Jurkat, Clone E6-1 (cell line): ENCODE measurements around the gene NR3C2.
"Not testable (repeated sequence)": the region's sequence is repeated elsewhere in the genome, so short reads cannot be mapped to it uniquely, and the experiment has no call there.

Experiments used
- DNase-seq: peaks from one replicate; pipeline ENCODE4 v3.0.0-alpha.2; 2011; ENCODE audit warnings: low read depth, low spot score
- H3K4me3 ChIP-seq: 2 replicates; pipeline ENCODE4 v1.5.1; 2011; ENCODE audit warnings: mild to moderate bottlenecking, low read length, control low read depth, moderate library complexity

NR3C2 gene

DNA sequence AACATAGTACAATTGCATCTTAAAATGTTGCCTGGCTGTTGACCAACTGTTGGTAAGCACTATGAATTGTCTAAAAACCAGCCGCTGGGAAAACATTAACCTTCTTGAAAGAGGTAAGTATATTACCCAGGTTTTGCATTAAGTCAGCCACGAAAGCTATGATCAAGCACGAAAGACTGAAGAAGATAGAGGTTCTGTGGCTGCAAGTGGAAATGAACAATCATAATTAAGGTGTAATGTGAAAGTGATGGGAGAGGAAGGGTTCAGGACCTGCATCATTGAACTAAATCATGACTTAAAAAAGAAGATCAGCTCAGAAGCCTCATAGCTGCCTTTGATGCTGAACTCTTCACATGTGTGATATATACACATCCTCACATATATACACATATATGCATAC lies 341.0 kb downstream of the NR3C2 start:
- no peak for DNase-seq
- no peak overlapping the region for H3K4me3 ChIP-seq

DNA sequence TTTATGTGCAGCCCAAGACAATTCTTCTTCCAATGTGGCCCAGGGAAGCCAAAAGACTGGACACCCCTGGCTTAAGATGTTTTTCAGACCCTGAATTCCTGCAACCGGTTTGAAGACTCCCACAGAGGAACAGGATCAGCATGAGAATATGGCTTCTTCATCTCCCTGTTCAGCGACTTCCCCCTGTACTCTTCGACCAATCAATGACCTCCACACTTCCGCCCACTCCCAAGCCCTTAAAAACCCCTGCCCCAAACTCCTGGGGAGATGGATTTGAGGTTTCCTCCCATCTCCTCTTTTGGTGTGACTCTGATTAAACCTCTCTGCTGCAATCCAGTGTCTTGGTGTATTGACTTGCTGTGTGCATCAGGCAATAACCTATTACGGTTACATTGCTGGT lies 344.4 kb downstream of the NR3C2 start:
- no peak for DNase-seq
- no peak overlapping the region for H3K4me3 ChIP-seq

DNA sequence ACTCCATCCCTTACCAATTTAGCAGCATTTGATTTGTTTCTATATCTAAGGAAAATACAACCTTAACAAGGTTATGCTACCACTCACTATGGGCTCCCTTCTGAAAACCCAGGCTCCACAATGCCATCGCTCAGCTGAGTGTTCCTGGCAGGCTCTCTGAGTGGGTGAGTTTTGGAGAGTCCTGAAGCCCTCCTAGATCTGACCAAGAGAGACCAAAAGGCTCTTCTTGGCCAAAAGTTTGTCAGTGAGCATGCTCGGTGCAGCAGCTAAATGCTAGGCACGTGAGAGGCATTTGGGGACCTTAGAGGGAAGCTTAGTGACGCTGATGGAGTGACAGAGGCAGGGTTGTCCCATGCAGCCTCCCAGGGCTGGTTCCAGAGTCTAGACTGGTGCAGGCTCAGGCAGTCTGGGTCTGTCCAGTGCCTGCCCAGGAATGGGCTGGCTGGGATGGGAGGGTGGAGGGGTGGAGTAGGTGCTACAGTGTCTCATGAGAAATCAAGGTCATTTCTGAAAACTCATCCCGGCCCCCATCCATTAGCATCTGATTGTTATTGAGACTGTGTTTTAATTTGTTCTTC lies 346.8 kb downstream of the NR3C2 start:
- DNase-seq = no peak
- no peak overlapping the region for H3K4me3 ChIP-seq

DNA sequence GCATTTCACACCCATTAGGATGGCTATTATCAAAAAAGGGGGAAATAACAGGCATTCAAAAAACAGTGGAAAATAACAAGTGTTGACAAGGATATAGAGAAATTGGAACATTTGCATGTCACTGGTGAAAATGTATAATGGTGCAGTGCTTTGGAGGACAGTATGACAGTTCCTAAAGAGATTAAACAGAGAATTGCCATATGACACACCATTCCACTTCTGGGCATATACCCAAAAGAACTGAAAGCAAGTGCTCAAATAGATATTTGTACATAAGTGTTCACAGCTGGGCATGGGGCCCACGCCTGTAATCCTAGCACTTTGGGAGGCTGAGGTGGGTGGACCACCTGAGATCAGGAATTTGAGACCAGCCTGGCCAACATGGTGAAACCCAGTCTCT lies 348.1 kb downstream of the NR3C2 start:
- no peak overlapping the region for H3K4me3 ChIP-seq
- DNase-seq = no peak

DNA sequence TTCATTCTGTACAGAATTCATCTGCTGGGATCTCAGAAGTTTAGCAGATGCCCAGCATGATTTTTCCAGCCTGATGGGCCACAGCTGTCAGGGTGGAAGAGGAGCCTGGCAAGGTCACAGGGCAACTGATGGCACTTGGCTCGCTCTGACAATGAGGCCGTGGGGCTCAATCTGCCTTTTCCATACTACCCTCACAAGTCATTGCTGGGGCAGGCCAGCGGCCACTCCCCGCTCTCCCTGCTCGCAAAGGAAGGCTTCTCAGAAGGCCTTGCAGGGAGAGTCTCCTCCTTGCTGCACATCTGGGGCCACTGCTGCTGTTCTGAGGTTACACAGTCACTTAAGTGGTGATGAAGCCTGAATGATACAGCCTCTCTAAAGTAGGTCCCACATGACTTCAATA lies 349.1 kb downstream of the NR3C2 start:
- no peak overlapping the region for H3K4me3 ChIP-seq
- no peak for DNase-seq

DNA sequence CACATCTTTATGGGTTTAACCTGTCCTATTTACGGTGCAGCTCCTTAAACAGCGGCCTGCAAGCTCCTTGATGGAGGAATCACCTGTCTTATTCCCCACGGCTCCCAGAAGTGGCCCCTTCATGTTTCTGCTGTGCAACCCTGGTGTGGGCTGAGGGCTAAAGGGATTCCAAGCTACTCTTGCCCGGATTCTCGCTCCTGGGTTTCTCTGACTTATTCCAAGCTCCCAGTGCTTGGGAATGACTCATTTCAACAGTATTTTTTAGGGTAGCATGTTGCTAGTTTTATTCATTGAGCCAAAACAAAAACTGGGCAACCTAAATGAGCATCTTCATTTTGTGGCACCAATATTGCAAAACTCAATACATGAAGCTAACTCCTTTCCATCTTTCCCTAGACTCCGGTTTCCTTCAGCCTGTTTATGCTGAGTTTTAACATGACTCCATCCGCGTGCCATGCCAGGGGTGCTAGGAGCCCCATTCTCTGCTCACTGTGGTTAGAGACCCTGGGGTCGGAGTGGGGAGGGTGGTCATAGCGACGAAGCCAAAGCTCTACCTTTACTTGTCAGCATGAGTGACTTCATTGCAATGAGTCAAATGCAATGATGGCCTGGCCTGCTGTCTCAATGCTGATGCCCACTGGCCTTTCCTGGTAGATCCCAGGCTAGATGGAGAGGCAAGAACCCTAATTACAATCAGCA lies 349.7 kb downstream of the NR3C2 start:
- no peak overlapping the region for H3K4me3 ChIP-seq
- no peak for DNase-seq

DNA sequence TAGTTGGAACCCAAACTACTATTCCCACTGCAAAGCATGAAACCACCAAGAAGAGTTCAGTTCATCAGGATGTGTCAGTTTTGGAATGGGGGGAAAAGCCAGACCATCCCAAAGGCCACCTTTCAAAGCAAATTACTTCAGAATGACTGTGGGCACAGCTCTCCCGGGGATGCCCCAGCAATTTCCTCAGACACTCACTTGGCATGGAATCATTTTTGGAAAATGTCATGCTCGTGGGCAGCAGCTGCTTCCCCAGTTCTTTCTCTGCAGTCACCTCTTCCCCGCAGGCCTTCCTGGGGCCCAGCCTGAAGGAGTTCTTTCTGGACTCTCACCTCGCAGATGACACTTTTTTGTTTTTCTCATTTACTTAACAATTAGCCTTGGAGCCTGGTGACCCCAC lies 350.3 kb downstream of the NR3C2 start:
- DNase-seq = no peak
- H3K4me3 ChIP-seq = no peak overlapping the region

DNA sequence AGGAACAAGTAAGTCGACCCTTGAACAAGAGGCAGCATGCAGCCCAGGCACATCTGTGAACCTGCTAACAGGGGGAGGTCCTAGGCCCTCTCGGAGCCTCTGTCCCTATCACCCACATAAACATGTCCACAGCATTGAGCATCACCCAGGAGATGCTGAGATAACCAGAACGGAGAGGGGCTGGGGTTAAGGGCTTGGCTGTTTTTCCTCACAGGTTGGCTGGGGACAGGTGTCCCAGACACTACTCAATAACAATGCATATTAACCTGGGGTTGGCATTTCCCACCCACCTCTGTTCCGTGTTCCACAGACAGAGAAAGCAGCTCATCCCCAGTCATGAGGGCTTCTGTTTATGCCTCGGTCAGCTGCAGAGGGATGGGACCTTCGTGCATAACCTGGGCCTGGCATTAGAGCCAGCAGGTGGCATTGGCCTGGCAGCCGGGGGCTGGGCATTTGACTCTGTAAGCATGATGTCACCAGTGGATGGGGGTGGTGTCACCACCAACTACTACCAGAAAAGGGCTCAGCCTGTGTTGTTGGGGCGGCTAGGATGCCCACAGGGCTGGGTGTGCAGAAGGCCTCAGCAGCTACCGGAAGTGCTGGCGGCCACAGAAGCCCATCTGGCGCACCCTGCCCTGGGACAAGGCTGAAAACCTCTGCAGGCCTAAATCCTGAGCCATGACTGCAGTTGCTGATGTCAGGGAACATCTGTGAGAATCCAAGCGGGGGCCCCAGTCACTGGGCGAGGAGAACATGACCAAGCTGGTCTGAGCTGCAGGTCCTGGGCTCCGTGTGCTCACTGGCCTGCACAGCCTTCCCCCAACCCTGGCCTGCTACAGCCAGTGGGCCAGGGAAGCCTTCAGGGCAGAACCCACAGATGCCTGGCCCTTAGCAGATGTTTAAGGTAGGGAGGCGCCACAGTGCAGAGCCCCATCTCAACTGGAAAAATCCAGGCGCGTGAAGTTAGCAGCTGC lies 351.4 kb downstream of the NR3C2 start:
- no peak for DNase-seq
- no peak overlapping the region for H3K4me3 ChIP-seq

DNA sequence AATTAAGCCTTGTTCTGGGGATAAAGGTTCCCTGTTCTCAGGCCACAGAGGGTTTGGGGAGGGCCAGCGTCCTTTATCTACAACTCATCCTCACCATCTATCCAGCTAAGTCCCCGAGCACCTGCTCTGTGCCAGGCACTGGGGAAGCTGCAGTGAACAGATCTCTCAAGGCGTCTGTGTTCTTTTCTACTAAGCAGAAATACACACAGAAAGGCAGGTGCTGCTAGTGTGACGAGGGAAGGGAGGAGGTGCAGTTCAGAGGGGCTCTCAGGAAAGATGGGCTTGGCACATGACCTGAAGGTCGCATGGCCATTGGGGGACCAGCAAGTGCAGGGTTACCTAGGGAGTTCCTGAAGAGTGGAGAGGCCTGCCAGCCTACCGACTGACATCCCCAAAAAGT lies 352.2 kb downstream of the NR3C2 start:
- DNase-seq = no peak
- no peak overlapping the region for H3K4me3 ChIP-seq

DNA sequence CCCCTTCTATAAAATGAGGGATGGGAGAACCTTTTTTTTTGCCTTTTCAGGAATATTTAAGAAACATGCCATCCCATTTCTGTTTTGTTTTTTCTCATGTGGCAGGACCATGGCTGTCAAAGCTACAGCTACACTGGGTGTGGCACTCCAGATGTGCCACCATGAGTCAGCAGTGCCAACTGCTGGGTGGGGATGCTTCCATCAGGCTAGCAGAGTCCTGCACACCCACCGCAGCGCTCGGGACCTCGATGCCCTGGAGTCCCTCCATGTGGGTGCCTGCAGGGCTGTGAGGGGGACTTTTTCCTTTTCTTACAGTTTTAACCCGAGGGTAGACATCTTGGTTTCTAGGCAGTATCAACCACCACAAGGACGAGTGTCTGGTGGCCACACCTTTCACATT lies 352.6 kb downstream of the NR3C2 start:
- DNase-seq = no peak
- H3K4me3 ChIP-seq = no peak overlapping the region

DNA sequence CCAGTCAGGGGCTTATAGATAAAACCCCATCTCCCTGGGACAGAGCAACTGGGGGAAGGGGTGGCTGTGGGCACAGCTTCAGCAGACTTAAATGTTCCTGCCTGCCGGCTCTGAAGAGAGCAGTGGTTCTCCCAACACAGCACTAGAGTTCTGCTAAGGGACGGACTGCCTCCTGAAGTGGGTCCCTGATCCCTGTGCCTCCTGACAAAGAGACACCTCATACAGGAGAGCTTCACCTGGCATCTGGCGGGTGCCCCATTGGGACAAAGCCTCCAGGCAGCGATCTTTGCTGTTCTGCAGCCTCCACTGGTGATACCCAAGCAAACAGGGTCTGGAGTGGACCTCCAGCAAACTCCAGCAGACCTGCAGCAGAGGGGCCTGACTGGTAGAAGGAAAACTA lies 359.1 kb downstream of the NR3C2 start:
- not testable (repeated sequence) for DNase-seq, H3K4me3 ChIP-seq

DNA sequence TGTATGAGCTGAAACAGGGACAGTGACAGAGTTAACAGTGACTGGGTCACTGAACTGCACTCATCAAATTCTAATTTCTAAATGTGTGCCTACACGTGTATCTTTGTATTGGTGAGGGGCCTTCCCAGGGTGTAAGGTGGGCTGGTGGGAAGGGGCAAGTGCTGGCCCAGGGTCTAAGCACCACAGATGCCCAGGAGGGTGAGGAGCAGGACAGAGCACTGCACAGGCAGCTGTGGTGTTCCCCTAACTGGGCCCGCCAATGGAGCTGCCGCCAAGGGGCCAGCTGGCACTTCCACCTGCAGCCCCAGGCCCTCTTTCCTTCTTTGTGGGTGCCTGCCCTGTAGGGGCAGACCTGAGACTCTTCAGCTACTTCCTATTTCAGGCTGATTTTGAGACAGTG lies 360.5 kb downstream of the NR3C2 start:
- no peak for DNase-seq
- H3K4me3 ChIP-seq = no peak overlapping the region

DNA sequence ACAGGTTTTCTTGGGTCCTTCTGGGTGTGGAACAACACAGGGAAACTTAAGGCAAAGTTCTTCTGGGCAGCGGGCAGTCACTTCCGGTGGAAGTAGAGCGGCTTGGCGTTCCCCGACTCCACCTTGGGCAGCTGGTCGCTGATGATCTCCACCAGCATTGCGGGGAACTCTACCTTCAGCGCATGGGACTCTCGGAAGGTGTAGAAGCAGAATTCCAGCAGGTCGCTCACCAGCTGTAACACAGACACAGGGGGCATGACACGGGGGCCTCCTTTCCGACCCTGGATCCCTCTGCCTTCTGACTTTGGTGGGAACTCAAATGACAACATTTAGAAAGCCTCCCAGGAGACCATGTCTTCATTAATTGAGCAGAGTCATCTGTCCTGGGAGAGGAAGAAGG lies 360.9 kb downstream of the NR3C2 start:
- H3K4me3 ChIP-seq = no peak overlapping the region
- DNase-seq = no peak

DNA sequence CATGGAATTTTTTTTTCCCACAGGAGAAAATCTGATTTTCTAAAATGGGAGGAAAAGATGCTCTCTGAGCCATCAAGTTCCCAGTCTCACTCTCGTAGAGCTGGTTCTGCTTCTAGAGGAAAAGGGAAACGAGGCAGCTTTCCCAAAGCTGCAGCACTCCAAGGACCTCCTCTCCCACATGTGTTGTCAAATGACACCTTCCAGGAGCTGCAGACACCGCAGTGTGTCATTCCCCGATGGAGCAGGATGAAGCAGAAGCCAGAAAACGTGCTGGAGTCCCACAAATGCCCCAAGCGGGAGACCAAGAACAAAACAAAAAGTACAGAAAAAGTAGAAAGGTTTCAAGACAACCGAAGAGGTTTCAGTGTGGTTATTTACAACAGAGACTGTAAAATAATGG lies 362.3 kb downstream of the NR3C2 start:
- no peak for DNase-seq
- no peak overlapping the region for H3K4me3 ChIP-seq

DNA sequence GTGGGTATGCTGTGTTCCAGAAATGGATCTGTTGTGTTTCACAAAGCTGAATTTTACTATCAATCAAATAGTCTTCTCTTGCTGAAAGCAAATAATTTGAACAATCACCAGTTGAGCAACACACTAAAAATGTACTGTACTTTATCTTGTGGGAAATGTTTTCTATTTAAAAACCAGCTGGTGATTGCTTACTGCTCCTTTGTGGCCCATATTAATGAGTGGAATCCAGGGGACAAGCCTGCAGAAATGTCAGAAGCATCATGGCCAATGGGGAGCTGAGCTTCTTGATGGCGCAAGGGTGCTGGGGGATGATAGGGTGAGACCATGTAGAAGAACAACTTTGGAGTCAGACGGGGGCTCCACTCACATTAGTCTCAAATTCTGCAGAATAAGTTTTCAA lies 364.2 kb downstream of the NR3C2 start:
- no peak for DNase-seq
- no peak overlapping the region for H3K4me3 ChIP-seq

DNA sequence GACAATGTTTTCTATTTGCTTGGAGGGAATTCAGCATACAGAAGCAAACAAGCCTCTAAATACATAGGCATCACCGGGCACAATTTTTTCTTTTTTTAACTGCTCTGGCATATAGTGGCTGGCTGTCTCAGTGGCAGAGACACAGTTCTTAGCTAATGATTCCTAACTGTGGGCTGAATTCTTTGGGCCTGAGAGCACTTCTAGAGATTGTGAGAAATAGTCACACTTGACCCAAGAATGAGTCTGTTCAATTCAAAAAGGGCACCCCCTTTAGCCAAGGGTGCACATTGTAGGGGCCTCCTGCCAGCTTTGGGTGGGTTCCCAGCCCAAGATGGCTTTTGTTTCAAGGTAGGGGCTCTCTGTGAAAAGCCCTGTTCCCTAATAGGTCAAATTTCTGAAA lies 364.6 kb downstream of the NR3C2 start:
- no peak for DNase-seq
- no peak overlapping the region for H3K4me3 ChIP-seq

DNA sequence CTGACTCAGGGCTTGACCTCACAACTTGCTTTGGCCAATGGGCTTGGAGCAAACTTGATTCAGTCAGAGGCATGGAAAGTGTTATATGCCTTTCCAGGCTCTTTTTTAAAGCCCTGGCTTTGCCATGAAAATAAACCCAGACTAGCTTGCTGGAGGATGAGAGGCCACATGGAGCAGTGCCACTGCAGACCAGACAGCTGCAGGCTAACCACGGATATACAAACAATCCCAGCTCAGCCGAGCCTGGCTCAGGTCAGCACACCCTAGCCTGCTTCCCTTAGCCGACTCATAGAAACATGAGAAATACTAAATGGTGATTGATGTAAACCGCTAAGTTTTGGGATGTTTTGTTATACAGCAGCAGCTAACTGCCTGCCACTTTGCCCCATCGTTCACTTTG lies 365.2 kb downstream of the NR3C2 start:
- H3K4me3 ChIP-seq = no peak overlapping the region
- DNase-seq = no peak

DNA sequence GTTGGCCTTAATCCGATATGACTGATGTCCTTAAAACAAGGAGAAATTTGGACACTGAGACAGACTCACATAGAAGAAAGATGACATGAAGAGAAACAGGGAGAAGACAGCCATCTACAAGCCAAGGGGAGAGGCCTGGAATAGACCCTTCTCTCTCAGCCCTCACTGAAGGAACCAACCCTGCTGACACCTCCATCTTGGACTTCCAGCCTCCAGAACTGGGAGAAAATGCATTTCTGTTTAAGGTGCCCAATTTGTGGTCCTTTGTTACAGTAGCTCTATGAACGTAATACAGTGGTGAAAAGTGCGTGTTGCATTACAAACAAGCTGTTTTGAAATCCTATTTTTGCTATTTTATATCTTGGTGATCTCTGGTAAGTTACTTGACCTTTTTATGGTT lies 366.8 kb downstream of the NR3C2 start:
- H3K4me3 ChIP-seq = no peak overlapping the region
- DNase-seq = no peak

DNA sequence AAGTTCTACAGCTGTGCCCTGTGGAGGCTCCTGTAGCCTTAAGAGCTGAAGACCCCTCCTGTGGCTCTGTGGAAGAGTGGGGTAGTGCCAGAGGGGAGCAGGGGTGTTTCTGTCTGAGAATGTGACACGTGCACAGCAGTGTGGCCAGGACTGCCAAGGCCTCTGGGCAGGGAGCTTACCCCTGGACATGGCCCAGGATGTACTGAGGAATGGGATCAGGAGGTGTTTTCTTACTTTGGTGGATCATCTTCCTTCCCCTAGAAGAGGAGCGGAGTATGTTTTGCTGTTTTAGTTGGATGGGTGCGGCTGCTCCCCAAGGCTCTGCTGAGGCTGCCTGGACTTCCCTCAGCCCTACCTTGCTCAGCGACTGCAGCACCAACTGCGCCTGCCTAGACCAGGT lies 367.8 kb downstream of the NR3C2 start:
- DNase-seq = no peak
- no peak overlapping the region for H3K4me3 ChIP-seq

DNA sequence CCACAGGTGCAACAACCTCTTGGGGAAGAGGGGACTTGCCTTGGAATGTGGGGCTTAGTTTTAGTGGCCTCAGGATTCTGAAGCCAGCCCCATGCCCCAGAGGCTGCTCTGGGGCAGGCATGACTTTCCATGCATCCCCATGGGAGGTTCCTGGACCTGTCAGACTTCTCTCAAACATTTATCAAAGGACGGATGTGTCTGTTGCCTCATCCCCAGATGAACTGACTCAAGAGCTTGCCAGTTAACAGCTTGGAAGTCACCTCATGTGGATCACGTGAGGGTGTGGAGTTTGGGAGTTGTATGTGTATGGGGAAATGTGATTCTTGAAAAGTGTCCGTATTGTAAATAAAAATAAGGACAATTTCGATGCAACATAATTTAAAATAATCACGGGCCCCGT lies 368.9 kb downstream of the NR3C2 start:
- DNase-seq = no peak
- no peak overlapping the region for H3K4me3 ChIP-seq
